HG02938 (cell line): ENCODE results near the gene OPN5.
"Not testable (repeated sequence)": the region's sequence is repeated elsewhere in the genome, so short reads cannot be mapped to it uniquely, and the experiment has no call there.

ENCODE experiments used
- ATAC-seq: cut with Tn5 transposase; IDR thresholded peaks from one replicate; pipeline ENCODE4 v1.9.1; 2021; ENCODE audit warnings: mild to moderate bottlenecking, moderate library complexity; ENCODE audit not compliant: unreplicated experiment

OPN5 gene

GRCh38 chr6:47781732-47782131 is at the start of gene OPN5:
Gene OPN5, plus strand, starts transcription at chr6:47782032. Its CDS starts 35 bp downstream, at chr6:47782067.
- no peak for ATAC-seq

DNA sequence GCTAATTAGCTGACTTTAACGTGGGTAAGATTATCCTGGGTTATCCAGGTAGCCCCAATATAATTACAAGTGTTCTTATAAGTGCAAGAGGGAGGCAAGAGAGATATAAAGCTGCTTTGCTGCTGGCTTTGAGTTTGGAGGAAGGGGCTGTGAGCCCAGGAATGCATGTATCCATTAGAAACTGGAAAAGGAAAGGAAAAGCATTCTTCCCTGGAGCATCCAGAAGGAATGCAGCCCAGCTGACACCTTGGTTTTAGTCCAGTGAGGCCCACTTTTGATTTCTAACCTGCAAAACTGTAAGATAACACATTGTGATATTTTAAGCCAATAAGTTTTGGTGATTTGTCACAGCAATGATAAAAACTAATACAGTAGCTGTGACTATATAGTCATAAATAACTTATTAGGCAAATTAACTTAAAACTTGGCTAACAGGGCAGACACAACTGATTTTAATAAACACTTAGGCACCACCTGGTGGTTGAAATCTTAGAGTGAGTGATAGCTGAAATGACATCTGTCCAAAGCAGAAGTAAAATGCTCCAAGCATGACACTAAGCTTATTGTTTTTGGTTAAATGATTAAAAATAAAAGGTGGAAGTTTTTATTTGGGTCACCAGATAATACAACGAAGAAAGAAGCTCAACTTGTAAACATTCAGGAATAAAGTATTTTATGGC is 47.8 kb upstream of the OPN5 start:
- peak; percentile 74 for ATAC-seq

- no peak for ATAC-seq
These were observed 46.9 kb upstream of the OPN5 start for GRCh38 chr6:47734831-47735481.

- ATAC-seq = no peak
These were observed 45.6 kb upstream of the OPN5 start for GRCh38 chr6:47736083-47736700.

- no peak for ATAC-seq
These were observed 44.4 kb upstream of the OPN5 start for GRCh38 chr6:47737406-47737805.

- ATAC-seq = no peak
These were observed 41.1 kb upstream of the OPN5 start for GRCh38 chr6:47740714-47741113.

- ATAC-seq = no peak
These were observed 40.0 kb upstream of the OPN5 start for GRCh38 chr6:47741807-47742206.

DNA sequence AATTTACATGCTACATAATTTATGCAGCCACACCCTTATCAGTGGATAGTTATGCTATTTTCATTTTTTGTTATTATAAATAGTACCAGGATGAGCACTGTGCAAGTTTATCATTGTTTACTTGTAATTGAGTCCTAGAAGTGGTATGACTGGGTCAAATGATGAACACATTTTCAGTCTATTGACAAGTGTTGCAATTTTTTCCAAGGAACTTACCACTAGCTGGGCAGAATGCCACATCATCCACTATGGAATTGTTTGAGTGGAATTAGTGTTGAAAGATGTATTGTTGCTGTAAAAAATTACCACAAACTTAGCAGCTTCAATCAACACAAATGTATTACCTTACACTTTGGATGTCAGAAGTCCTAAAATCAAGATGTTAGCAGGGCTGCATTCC is 38.1 kb upstream of the OPN5 start:
- no peak for ATAC-seq

GRCh38 chr6:47745269-47745668 is 36.6 kb upstream of the OPN5 start:
- not testable (repeated sequence) for ATAC-seq

DNA sequence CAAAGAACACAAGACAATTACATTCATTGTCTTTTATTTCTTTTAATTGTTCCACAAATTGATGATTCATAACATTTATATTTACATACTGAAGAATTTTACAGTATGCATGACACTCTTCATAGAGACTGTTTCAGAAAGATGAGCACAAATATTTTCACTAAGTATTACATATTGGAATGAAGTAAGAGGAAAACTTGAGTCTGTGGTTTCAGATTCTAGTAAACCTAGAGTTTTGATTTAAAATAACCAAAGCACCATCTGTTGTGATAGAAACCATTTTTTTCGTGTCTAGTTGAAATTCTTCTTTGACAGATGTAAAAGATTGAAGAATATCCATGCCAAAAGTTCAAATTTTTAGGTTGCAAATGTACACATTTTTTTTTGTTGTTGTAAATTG is 32.1 kb upstream of the OPN5 start:
- no peak for ATAC-seq

DNA sequence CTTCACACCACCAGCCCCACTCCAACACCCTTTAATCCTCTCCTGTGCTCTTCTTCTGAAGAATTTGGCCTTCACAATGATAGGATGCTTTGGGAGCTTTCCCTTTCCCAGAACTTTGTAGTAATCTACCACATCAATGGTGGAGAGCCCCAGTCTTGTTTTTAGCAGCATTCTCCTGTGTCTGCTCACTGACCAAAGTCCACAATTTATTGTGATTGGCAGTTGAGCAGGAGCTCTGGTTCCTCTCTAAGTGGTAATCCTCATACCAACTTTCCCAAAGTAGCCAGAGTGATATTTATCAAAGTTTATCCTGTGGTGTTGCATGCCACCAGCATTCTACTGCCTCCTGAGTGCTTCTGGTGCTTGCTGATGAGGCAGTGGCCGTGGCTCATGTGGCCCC is 29.0 kb upstream of the OPN5 start:
- no peak for ATAC-seq

DNA sequence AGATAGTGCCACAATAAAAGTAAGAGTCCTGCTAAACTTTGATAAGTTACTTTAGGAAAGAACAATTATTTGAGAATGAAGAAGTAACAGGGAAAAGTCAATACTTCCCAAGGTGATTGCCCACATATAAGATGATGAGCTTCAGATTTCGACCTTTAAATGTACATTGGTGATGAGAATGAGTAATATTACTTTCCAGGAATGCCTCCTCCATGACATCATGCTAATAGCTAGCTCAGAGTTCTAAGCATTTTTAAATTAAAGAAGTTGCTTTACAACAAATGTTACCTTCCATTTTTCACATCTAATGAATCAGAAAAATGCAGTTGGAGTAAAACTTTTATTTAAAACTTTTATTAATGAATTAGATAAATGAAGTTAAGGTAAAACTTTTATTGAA is 22.5 kb upstream of the OPN5 start:
- ATAC-seq = no peak

- no peak for ATAC-seq
These were observed 19.3 kb upstream of the OPN5 start for GRCh38 chr6:47762502-47762901.

- ATAC-seq = no peak
These were observed 15.4 kb upstream of the OPN5 start for GRCh38 chr6:47766445-47766844.

- no peak for ATAC-seq
These were observed 14.7 kb upstream of the OPN5 start for GRCh38 chr6:47767102-47767501.

- ATAC-seq = no peak
These were observed 11.8 kb upstream of the OPN5 start for GRCh38 chr6:47769982-47770381.

- no peak for ATAC-seq
These were observed 9.5 kb upstream of the OPN5 start for GRCh38 chr6:47772359-47772758.

DNA sequence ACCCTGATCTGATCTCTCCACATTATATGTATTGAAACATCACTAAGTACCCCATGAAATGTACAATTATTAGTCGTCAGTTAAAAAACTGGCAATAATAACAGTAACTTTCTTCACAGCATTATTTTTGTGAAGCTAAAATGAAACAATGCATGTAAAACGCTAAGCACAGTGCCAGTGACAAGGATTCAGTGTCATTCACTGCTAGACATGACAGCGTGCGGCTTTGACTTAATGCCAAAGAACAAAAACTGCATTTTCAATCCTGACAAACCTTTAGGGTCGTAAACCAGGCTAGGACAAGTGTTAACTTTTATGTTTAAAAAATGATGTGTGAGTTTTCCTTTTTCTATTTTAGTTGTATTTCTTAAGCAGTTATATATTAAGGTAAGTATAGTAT is 8.8 kb upstream of the OPN5 start:
- no peak for ATAC-seq

DNA sequence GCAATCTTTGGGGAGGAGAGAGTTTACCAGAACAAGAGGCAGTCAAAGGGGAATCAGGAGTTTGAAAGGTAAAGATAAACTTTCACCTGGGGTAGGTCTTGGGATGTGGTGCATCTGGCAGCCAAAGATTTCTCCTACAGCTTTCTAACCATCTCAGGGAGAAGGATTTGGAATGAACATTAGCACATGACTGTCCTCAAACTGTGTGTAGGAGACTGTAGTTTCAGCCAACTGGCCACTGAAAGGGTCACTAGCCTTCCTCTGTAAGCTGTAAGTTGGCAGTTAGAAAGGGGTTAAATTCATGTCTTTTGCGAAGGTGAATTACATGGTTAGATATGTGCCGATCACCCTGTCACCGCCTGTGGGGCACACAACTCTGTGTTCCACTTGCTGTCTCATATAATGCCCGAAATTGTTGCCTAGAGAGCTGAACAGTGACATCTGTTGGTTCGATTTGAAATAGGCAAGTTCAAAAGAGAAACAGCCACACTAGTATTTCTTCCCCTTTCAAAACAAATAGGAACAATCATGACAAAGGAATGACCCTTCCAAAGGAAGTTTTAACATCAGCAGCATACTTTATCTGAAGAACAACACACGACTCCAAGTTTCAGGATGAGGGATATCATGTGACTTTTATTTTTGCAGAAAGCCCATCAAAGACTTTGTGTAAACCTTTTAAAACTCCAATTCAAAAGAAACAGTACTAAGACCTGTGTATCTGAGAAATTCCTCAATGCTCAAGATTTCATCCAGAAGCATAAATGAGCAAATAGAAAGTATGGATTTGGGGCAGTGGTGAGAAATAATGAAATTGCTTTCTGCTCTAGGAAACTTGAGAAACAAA is 1.1 kb upstream of the OPN5 start:
- ATAC-seq = peak; percentile 84

DNA sequence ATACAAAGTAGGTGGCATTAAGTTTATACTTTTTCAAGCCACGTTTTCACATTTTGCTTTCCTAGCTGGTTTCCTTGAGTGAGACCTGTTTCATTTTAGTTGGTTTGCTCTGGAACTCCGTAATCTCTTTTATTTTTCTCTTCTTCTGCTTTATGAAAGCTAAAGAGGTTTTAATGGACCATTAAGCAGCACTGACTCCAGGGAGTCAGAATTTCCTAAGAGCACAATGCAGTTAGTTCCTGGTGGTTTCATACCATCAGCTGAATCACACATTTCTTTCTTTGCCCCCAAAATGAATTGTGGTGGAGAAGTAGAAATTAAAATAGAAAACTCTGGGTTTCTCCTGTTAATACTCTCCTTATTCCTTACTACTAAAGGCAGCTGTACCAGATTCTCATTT is 3.4 kb downstream of the OPN5 start:
- no peak for ATAC-seq
